ENCODE results near the gene MSH5.

The MSH5 gene

GRCh38 chr6:31713991-31714684, 25.7 kb upstream of the MSH5 start:
- no peak for FAIRE-seq

- no peak for FAIRE-seq
Observed at GRCh38 chr6:31715022-31715958, 24.5 kb upstream of the MSH5 start, which contains the start of gene LY6G6D. Gene LY6G6D (plus strand): TSS chr6:31715348. CDS start chr6:31715356, 8 bp downstream.

- no peak for FAIRE-seq
Observed at GRCh38 chr6:31717499-31718222, 22.1 kb upstream of the MSH5 start.

GRCh38 chr6:31718265-31718664, 21.5 kb upstream of the MSH5 start:
- no peak for FAIRE-seq

- FAIRE-seq = no peak
Observed at GRCh38 chr6:31719001-31719400, 20.8 kb upstream of the MSH5 start.

- FAIRE-seq = no peak
Observed at GRCh38 chr6:31720196-31720770, 19.5 kb upstream of the MSH5 start.

GRCh38 chr6:31721351-31722020, 18.3 kb upstream of the MSH5 start, which contains the start of gene LY6G6C:
Gene LY6G6C (minus strand): TSS chr6:31721746. CDS start chr6:31721679, 67 bp downstream.
- no peak for FAIRE-seq

GRCh38 chr6:31722173-31722572, 17.6 kb upstream of the MSH5 start:
- FAIRE-seq = no peak

- no peak for FAIRE-seq
Observed at GRCh38 chr6:31723245-31723979, 16.4 kb upstream of the MSH5 start, which contains the start of gene MPIG6B. Gene MPIG6B (plus strand): TSS chr6:31723373. CDS start chr6:31723384, 11 bp downstream.

GRCh38 chr6:31723980-31724691, 15.7 kb upstream of the MSH5 start:
- FAIRE-seq = no peak

GRCh38 chr6:31725502-31726350, 14.1 kb upstream of the MSH5 start:
- no peak for FAIRE-seq

- FAIRE-seq = no peak
Observed at GRCh38 chr6:31727034-31727716, 12.6 kb upstream of the MSH5 start.

GRCh38 chr6:31727717-31728671, 11.8 kb upstream of the MSH5 start:
- no peak for FAIRE-seq

GRCh38 chr6:31728767-31729514, 10.9 kb upstream of the MSH5 start, which contains the start of gene DDAH2:
Gene DDAH2 (minus strand): TSS chr6:31729299. CDS start chr6:31729161, 138 bp downstream.
- no peak for FAIRE-seq

GRCh38 chr6:31729515-31729978, 10.3 kb upstream of the MSH5 start:
- no peak for FAIRE-seq

GRCh38 chr6:31729979-31730630, 9.7 kb upstream of the MSH5 start:
- FAIRE-seq = no peak
